ENCODE data around the gene FBXO45.
A peak's percentile ranks its signal among the peaks of the same experiment; 100 is the strongest.
"Not testable (repeated sequence)": the region's sequence is repeated elsewhere in the genome, so short reads cannot be mapped to it uniquely, and the experiment has no call there.

FBXO45 gene

DNA sequence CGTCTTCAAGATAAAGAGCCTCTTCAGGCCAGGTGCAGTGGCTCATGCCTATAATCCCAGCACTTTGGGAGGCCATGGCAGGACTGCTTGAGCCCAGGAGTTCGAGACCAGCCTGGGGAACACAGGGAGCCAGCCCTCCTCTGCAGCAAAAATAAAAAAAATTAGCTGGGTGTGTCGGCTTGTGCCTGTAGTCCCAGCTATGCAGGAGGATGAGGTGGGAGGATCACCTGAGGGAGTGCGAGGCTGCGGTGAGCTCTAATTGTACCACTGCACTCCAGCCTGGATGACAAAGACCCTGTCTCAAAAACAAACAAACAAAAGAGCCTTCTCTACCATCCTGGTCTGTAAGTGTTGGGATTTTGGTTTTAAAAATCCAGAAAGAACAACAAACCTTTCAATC is 11.2 kb upstream of the FBXO45 start:
- no peak for DNase-seq (ENCODE audit: low read depth)

DNA sequence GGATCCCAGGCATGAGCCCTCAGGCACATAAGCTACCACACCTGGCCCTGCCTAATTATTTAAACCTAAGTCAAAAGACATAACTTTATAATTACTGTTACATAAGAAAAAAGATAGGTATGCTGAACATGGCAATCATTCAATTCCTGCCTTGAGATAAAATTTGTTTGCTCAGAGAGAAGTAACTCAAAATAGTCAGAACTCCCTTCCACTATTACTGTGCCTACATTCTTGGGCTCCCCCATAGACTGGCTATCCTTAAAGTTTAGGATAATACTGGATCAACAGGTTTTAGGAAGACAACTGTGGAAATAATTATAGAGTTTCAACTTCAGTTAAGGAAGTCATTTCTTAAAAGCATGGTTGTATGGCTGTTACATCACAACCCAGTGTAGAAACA is 10.0 kb upstream of the FBXO45 start:
- DNase-seq (ENCODE audit: low read depth) = no peak

DNA sequence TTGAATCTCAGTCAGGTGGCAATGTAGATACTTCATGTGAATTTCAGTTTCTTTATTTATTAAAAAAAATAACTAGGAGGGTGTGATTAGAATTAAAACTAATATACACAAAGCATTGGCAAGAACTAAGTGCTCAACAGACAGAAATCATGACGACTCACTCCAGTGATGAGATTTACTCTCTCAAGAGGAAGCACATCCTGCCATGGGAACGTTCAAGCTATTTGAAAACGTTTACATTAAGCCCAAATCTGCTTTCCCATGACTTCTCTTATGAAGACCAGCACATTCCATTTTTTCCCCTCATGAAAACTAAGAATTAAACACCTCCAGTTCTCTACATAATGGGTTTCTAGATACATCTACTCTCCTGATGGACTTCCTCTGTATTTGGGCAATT is 8.6 kb upstream of the FBXO45 start:
- no peak for DNase-seq (ENCODE audit: low read depth)

DNA sequence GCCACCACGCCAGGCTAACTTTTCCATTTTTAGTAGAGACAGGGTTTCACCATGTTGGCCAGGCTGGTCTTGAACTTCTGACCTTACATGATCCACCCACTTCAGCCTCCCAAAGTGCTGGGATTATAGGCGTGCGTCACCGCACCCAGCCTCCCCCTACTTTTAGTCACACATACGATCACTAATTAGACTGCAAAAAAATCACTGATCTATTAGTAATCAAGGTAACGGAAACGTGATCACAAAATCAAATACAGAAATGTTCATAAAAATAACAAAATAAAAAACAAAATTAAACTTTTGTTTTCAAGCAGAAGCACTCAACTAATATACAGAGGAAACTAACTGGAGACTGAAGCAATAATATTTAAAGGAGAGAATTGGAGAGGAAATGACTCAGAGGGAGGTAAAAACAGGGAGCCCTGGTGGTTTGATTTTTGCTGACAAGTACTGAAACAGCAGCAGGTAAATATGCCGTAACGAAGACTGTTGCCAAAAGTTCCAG is 4.7 kb upstream of the FBXO45 start:
- no peak for DNase-seq (ENCODE audit: low read depth)

DNA sequence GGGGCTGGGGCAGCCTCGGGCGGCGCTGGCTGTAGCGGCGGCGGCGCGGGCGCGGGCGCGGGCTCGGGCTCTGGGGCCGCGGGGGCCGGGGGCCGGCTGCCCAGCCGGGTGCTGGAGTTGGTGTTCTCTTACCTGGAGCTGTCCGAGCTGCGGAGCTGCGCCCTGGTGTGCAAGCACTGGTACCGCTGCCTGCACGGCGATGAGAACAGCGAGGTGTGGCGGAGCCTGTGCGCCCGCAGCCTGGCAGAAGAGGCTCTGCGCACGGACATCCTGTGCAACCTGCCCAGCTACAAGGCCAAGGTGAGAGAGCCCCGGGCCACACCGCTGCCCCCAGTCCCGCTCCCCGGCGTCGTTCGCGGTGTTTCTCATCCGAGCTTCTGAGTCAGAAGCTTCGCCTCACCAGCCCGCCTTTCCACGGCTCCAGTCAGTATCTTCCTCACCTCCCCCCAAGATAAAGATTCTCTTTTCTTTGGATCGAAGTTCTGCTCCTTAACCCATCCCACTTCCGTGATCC is 600 bp downstream of the FBXO45 start:
- peak; percentile 21 for DNase-seq (ENCODE audit: low read depth)

DNA sequence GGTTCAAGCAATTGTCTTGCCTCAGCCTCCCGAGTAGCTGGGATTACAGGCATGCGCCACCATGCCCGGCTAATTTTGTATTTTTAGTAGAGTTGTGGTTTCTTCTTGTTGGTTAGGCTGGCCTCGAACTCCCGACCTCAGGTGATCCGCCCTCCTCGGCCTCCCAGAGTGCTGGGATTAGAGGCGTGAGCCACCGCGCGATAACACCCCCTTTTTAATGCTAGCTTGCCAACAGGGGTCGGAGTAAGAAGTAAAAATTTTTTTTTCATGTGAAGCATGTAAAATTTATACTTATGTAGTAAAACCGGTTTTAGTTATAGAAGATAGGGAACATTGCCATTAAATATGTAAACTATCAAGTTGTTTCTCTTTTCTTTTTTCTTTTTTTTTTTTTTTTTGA is 1.9 kb downstream of the FBXO45 start:
- DNase-seq (ENCODE audit: low read depth) = not testable (repeated sequence)

DNA sequence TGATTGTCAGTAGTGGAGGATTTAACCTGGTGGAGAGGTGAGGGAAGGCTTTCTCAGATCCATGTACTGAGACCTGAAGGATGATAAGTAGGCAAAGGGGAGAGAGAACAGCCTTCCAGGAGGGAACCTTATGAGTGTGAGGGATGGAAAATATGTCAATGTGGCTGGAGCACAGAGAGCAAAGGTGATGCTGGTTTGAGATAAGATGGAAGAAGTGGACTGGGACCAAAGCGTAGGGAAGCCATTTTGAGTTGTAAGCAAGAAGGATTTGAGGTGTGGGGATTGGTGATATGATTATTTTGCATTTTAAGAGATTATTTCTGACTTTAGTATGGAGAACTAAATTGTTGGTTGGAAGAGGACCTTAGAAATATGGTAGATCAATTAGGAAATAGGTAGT is 3.9 kb downstream of the FBXO45 start:
- DNase-seq (ENCODE audit: low read depth) = no peak

DNA sequence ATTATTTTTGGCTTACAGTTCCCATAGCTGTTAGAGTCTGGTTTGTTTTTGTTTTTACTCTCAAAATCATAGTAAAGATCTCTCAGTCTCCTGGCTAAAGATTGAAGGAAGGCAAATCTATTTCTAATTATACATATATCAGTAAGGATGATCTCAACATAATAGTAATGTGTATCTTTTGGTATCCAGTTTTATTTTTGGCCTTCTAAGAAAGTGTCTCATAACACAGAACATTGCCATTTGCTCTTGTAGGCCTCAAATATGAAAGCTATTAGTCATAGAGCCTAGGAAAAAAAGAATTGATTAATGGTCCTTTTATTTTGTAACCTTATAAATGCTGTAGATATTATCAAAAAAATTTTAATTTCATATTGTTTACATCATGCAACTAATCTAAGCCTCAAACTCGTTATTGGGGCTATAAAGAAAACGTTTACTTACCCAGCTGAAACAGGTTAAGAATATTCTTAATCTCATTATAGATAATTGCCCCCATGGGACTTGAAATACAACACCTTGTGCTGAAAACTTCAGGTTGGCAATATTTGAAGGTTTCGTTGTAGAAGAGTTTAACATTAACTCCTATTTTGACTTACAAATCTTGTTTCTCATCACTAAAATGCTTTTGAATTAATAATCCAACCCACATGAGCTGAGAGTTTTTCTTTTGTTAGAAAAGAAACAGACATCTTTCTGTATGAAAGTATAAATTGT is 16.7 kb downstream of the FBXO45 start:
- no peak for DNase-seq (ENCODE audit: low read depth)

DNA sequence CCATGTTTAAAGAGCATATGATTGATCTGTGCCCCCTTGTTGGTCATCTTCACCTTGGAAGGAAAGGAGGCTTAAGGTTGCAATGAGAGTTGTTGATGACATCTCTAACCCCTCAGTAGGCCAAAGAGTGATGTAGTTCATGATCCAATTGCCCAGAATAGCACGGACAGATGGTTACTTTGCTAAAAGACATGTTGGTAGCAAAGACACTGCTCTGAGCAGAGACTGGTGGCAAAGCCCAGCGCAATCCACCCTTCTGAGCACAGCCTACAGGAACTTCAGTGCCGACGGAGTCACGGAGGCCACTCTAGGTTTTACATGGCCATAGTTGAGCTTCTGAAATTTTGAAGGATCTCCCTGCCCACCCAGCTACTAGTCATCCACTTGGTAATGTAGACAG is 21.8 kb downstream of the FBXO45 start:
- no peak for DNase-seq (ENCODE audit: low read depth)

DNA sequence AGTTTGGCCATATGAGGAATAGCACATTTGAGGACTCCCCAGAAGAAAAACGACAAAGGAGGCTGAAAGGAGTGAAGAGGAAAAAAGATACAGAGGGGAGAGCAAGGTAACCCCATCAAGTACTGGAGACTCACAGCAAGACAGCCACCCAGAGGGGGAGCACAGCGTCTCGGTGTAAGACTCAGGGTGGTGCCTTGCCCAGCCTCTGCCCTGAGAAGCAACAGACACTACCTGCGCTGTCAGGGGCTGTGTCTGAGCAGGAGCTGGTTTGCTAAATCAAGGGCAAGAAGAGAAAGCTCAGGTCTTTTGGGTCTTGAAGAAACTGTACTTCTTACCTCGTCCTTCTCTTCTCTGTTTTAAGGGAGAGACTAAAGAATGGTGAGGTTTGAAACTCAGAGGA is 27.9 kb downstream of the FBXO45 start:
- no peak for DNase-seq (ENCODE audit: low read depth)

DNA sequence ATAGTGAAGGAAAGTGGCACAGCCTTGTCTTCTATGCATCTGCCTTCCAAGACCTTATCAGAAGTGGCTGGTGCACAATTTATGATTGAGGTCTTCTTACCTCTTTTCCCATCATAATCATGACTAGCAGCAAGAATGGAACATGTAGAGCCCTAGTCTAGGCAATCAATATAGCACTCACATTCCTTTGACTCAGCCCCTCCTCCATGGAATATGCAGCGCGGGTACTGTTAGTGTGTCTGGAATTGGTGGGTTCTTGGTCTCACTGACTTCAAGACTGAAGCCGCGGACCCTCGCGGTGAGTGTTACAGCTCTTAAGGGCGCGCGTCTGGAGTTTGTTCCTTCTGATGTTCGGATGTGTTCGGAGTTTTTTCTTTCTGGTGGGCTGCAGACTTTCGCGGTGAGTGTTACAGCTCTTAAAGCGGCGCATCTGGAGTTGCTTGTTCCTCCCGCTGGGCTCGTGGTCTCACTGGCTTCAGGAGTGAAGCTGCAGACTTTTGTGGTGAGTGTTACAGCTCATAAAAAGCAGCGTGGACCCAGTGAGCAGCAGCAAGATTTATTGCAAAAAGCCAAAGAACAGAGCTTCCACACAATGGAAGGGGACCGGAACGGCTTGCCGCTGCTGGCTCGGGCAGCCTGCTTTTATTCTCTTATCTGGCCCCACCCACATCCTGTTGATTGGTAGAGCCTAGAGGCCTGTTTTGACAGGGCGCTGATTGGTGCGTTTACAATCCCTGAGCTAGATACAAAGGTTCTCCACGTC is 29.7 kb downstream of the FBXO45 start:
- not testable (repeated sequence) for DNase-seq (ENCODE audit: low read depth)

DNA sequence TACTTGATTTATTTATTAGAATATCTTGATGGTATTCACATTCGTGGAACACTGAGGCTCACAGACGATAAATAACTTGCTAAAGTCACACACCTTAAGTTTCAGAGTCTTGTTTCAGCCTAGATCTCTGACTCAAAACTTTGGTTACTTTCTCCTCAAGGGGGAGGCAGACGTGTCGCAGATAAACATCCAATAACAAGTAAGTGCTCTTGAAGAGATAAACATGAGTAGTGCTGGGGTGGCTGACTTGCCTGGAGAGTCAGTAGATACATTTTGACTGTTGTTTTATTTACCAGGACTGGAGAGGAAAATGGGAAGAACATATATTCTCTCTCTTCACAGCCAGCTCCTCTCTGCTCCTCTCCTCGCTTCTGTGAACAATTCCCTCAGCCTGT is 31.3 kb downstream of the FBXO45 start:
- DNase-seq (ENCODE audit: low read depth) = no peak

DNA sequence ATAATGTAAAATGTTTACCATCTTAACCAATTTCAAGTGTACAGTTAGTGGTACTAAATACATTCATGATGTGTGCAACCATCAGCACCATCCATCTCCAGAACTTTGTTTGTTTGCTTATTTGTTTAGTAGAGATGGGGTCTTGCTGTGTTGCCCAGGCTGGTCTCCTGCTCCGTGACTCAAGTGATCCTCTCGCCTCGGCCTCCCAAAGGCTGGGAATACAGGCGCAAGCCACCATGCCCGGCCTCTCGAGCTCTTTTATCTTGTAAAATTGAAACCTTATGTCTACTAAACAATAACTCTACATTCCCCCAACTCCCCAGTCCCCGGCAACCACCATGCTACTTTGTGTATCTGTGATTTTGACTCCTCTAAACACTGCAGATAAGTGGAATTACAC is 31.9 kb downstream of the FBXO45 start:
- DNase-seq (ENCODE audit: low read depth) = no peak

DNA sequence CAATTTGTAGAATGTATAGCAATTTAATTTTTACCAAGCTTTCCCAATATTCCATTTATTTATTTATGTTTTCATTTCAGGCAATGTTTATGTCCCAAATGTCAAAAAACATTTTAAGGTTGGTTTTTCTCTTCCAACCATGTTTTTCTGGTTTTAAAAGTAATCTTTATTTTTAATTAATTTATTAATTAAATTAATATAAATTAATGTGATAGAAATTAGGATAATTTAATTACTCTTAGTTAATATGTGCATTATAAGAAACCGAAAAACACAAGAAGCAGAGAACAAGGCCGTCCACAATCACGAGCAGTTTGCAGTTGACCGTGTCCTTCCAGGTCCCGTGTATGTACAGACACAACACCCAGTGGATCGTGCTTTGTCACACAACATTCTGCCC is 34.2 kb downstream of the FBXO45 start:
- no peak for DNase-seq (ENCODE audit: low read depth)

DNA sequence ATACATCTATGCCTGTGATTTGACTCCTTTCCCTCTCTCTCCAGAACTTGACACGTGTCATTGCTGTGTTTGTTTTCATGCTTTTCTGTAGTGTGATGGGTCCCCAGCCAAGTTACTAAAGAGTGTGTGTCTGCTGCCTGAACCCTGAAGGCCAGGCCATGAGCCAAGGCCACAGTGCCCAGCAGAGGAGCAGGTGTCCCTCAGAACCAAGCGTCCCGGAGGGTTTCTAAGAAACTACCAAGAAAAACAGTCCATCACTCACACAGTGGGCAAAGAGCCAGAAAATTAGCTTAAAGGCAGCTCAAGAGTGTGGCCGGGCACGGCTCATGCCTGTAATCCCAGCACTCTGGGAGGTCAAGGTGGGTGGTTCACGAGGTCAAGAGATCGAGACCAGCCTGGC is 35.2 kb downstream of the FBXO45 start:
- DNase-seq (ENCODE audit: low read depth) = no peak

DNA sequence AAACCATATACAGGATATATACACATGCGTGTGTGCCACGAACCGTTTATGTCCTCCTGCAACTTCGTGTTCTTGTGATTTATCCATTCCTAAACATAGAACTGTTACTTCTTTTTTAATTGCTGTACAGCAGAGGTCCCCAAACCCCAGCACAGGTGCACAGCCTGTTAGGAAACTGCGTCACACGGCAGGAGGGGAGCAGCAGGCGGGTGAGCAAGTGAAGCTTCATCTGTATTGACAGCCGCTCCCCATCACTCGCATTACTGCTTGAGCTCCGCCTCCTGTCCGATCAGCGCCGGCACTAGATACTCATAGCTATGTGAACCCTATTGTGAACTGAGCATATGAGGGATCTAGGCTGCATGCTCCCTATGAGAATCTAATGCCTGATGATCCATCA is 36.1 kb downstream of the FBXO45 start:
- DNase-seq (ENCODE audit: low read depth) = no peak

DNA sequence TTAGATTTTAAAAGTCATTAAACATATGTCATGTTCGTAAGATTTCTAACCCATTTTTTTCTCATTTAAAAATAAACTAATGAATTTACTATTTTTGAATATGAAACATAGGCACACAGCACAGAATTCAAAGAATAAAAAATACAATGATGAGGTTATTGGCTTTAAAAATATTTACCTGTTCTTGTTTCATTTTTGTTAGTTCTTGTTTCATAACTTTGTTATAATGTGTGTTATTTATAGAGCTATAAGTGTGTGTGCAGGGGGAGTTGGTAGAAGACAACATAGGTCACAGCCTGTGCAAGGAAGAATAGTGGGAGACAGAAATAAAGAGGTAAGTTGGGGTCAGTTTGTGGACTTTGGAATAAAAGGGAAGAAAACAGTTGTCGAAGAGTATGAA is 40.2 kb downstream of the FBXO45 start:
- no peak for DNase-seq (ENCODE audit: low read depth)

DNA sequence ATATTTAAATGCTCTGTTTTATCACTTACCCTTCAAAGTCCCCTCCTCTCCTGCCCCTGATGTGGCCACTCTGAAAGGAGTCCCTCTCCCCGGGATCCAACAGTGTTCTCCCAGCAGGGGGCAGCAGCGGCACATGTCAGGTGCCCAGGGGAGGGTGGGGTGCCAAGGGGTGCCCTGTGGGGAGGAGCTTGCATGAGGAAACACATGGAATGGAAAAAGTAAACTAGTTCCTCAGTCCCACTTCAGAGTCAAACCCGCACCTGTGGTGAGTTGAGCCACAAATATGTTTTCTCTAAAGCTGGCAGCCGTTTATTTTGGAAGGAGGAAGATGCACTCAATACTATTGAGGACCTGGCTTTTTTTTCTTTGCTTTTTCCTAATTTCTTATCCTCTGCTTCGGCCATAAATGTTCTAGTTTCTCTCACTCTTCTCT is 40.9 kb downstream of the FBXO45 start:
- peak; percentile 94 for DNase-seq (ENCODE audit: low read depth)

DNA sequence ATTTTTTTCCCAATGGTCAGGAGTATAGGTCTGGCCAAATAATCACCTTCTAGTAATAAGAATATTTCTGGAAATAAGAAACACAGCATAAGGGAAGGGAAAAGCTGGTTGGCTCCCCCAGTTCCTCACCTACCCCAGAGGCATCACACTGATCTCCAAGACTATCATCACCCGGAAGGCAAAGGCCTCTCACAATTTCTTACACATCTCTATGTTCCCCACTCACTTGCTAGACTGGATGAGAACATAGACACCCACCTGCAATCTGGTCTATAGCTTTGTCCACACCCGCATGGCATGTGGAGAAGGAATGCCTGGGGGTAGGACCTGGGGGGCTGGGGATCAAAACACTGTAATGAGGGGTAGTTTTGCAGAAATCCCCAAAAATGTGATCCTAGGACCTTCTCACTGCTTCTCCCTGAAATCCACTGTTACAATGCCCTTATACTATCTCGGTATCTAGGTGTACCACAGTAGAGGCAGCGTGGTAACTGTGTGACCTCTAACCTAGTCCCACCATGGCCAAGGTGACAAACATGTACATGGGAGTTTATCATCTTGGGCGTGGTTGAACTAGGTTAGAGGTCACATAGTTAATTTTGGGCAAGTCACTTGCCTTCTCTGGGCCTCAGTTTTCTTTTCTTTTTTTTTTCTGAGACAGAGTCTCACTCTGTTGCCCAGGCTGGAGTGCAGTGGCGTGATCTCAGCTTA is 41.5 kb downstream of the FBXO45 start:
- DNase-seq (ENCODE audit: low read depth) = no peak

DNA sequence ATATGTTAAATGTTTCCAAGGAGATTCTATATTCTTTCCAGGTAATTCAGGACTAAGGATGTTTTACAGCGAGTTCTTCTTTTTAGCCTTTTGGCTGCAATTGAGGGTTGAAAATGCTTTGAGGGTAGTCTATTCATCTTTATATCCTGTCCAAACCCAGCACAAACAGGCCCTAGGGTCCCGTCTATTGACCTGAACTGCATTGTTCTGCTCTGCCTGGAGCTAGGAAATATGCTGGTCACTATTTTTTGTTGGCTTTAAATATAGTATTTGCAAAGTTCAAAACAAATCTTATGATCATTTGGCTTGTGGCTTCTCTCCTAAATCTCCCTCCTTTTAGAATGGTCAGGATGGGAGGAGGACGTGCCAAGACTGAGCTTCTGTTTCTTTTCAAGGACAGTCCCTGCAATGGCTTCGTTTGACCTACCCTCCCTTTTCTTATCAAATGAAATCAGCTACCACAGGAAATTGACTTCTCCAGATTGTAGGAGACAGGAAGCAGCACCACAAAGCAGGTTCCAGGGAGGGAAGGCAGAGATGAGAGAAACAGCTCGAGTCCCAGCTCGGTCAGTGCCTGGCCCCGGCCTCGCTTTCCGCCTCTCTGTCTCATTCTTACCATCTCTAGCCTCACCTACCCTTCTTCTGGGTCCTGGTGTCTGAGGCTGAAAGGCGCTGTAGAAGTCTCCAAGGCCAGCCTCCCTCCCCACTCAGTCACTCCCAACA is 43.5 kb downstream of the FBXO45 start:
- DNase-seq (ENCODE audit: low read depth) = no peak

DNA sequence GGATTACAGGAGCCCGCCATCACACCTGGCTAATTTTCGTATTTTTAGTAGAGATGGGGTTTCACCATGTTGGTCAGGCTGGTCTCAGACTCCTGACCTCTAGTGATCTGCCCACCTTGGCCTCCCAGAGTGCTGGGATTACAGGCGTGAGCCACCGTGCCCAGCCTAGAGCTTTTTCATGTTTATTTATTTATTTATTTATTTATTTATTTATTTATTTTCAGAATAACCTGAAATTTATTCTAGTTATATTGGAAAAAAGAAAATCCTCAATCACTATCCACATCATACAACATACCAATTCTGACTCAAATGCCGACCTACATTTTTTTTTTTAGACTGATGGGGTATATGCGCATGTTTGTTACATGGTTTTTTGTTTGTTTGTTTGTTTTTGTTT is 46.8 kb downstream of the FBXO45 start:
- DNase-seq (ENCODE audit: low read depth) = not testable (repeated sequence)

DNA sequence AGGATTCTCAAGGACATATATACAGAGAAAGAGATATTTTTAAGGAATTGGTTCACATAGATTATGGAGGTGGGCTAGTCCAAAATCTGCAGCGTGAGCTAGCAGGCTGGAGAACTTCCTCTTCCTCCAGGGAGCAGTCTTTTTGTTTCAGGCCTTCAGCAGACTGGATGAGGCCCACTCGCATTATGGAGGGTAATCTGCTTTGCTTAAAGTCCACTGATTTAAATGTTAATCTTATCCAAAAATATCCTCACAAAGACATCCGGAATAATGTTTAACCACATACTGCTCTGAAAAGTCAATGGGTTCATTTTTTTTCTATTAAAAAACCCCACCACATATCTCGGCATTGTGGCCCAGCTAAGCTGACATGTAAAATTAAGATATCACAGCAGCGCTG is 48.8 kb downstream of the FBXO45 start:
- DNase-seq (ENCODE audit: low read depth) = no peak
